RPMI7951 (cell line): ENCODE measurements around the gene AKAP6. TPM values are rescaled to one million over a fixed set of nuclear protein-coding genes. Genes with fewer than 3 reads are reported as not detected.

Experiments used
- DNase-seq: peaks from one replicate; pipeline ENCODE4 v3.0.0-alpha.2; 2012; ENCODE audit warnings: low read depth
- total RNA-seq: library from RNA; depleted of rRNA; stranded (reverse); fragments of >200 nt; shearing (Covaris generic); gene quantifications from 2 replicates; pipeline ENCODE4 v1.2.3, GENCODE V29; 2014; rRNA removed

Gene AKAP6, protein sequence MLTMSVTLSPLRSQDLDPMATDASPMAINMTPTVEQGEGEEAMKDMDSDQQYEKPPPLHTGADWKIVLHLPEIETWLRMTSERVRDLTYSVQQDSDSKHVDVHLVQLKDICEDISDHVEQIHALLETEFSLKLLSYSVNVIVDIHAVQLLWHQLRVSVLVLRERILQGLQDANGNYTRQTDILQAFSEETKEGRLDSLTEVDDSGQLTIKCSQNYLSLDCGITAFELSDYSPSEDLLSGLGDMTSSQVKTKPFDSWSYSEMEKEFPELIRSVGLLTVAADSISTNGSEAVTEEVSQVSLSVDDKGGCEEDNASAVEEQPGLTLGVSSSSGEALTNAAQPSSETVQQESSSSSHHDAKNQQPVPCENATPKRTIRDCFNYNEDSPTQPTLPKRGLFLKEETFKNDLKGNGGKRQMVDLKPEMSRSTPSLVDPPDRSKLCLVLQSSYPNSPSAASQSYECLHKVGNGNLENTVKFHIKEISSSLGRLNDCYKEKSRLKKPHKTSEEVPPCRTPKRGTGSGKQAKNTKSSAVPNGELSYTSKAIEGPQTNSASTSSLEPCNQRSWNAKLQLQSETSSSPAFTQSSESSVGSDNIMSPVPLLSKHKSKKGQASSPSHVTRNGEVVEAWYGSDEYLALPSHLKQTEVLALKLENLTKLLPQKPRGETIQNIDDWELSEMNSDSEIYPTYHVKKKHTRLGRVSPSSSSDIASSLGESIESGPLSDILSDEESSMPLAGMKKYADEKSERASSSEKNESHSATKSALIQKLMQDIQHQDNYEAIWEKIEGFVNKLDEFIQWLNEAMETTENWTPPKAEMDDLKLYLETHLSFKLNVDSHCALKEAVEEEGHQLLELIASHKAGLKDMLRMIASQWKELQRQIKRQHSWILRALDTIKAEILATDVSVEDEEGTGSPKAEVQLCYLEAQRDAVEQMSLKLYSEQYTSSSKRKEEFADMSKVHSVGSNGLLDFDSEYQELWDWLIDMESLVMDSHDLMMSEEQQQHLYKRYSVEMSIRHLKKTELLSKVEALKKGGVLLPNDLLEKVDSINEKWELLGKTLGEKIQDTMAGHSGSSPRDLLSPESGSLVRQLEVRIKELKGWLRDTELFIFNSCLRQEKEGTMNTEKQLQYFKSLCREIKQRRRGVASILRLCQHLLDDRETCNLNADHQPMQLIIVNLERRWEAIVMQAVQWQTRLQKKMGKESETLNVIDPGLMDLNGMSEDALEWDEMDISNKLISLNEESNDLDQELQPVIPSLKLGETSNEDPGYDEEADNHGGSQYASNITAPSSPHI (N-terminal part only)
- total RNA-seq, result 1.6 and 3.0 TPM in 2 replicates

DNA sequence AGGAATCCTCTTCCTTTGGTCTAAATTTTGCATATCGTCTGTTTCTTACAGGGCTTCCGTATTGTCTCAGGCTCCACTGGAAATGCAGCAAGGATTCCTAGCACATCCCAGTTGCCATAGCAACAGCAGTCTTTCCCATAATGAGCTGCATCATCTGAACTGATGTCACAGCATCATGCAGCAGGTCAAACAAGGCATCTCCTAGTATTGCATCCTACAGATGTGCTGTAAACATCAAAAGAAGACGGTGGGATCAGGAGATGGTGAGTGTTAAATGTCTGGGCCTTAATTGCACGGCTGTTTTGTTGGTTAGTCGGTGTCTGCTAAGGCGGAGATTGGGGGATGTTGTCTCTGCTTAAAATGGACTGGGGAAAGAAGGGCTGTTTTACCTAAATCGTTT lies at the start of gene AKAP6:
AKAP6 (plus strand) TSS at position 153 of the 400 bp plus-strand sequence. CDS start 104,196 bp downstream, outside the sequence.
- no peak for DNase-seq

- DNase-seq, result no peak
Measured at GRCh38 chr14:32286602-32287001, 42.5 kb upstream of the AKAP6 start.

- no peak for DNase-seq
Measured at GRCh38 chr14:32296366-32296765, 32.7 kb upstream of the AKAP6 start.

DNA sequence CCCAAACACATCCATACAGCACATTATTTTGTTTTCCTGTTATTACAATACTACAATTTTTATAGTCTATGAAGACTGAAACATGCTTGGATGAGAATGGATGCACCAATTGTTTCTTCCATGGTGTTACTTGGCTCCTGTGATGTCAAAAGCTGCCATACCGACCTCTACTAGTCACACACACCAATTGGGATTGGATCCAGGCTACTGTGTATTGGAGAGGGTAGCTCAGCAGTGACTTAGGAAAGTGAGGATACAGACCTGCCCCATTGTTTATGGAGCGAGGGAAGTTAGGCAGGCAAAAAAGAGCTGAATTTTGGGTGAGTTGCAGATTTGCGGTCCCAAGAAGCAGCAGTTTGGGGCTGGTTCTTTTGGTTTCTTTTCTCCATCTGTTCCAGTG lies 30.8 kb upstream of the AKAP6 start:
- DNase-seq, result no peak

GRCh38 chr14:32300136-32300535 lies 29.0 kb upstream of the AKAP6 start:
- DNase-seq, result no peak

- DNase-seq, result no peak
Measured at GRCh38 chr14:32303865-32304264, 25.2 kb upstream of the AKAP6 start.

GRCh38 chr14:32304296-32304695 lies 24.8 kb upstream of the AKAP6 start:
- no peak for DNase-seq

DNA sequence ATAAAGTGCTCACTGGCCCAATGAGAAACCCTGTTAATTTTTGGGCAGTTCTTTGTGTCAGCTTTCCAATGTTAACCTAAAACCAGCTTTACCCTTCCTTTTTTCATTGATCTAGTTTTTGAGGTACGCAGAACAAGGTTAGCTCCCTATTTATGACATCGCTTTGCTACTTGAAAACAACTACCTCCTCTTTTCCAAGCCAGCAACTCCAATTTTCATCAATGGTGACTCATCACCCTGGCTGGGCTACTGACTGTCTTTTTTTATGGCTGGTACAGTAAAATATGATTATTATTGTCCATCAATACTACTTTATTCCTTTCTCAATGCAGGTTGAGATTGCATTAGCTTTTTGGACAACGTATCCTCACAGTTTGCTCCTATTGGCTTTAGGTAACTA lies 22.5 kb upstream of the AKAP6 start:
- no peak for DNase-seq

DNA sequence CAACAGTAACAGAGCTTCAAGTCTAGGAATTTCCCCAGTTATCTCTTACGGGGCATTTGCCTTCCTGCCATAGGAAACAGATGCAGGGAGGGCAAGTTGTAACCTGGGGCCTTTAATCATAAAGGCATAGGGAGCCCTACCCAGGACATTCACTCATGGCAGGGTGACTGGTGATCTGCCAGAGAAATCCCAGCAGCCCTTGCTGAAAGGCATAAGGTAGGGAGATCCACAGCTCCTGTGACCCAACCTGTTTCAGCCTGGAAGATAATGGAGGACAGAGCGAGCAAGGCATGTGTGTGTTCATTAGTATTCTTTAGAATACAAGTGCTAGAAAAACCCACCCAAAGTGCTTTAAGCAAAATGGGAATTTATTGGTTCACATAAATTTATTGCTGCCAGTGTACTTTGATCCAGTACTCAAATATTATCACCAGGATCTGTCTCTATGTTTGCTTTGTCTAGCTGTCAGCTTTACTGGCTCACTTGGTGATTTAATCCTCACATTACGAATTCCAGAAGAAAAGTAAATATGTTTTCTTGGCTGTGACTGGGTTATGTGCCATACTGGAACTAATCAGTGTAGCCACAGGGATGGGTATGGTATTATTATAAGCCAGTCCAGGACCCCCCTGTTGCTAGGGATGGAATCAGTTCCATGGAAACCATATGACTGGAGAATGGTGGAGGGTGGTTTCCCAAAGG lies 21.1 kb upstream of the AKAP6 start:
- no peak for DNase-seq

GRCh38 chr14:32310876-32311275 lies 18.2 kb upstream of the AKAP6 start:
- DNase-seq, result no peak

DNA sequence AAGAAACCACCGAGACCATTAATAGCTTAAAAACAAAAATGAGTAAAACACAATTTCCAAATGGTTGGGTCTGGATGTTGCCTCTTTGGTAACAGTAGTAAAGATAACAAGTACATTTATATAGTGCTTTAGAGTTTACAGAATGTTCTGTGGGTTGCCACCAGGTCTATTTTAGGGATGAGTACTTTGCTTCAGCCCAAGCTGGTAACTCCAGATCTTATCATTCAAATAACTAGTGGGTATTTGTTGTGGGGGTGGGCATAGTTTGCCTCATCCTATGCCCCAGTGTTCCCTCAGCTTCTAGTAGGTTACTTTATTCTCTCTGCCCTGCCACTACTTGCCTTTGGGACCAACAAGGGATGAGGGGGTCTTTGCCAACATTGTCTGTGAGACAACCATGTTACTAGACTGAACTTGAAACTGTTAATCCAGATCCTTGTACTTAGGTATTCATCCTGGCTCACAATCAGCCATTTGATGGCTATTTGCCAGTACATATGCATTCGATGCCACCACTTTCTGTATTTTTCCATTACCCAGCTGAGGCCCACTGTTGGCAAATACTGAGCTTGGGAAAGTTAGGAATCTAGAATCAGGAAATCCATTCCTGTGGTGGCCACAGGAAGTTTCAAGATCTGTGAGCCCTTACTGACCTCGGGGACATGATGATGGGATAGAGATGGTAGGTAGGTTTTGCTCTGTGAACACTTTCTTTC lies 17.6 kb upstream of the AKAP6 start:
- peak; percentile 7 for DNase-seq

- no peak for DNase-seq
Measured at GRCh38 chr14:32312010-32312331, 17.1 kb upstream of the AKAP6 start.

DNA sequence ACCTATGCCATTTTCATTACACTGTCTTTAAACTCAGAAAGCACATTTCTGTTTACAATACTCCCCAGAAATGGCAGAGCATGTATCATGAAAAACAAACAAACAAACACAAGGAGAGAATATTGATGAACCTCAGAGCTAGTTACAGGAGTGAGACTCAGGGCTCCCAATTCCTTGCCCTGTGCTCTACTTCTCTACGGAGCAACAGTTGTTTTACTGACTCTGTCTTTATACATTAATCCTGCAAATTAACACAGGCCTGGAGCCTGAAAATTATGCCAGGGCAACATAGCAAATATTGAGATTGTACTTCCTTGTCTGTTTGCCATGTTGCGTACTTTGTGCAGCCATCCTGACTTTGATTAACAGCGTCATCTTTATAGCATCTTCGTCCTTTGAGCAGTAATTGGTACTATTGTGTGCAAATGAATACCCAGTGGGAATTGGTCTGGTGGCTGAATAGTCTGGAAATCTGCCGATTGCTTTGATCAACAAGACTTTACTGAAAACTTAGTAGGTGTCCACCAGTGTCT lies 15.2 kb upstream of the AKAP6 start:
- DNase-seq, result no peak

- no peak for DNase-seq
Measured at GRCh38 chr14:32318087-32318795, 10.9 kb upstream of the AKAP6 start.

DNA sequence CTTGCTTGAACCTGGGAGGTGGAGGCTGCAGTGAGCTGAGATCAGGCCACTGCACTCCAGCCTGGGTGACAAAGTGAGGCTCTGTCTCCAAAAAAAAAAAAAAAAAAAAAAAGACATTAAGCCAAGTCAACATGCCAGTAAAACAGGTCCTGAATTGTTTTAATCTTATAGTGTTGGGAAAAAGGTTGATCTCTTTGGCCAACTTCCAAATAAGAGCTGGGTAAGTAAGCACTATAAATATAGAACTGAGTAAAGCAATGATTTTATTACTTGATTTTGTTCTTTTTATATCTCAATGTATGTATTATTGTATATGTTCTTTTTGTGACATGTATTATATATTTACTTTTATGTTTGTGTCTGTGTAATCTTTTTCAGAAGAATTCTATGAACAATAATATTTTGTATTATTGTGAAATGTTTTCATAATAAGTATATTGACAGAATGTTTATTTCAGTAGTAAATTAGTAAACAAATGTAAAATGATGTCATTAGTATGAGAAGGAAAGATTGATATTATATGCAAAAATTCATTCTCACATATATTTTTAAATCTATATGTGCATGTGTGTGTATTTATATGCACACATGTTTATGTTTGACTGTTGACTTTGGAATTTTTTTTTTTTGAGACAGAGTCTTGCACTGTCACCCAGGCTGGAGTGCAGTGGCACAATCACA lies 9.6 kb upstream of the AKAP6 start:
- peak; percentile 10 for DNase-seq

DNA sequence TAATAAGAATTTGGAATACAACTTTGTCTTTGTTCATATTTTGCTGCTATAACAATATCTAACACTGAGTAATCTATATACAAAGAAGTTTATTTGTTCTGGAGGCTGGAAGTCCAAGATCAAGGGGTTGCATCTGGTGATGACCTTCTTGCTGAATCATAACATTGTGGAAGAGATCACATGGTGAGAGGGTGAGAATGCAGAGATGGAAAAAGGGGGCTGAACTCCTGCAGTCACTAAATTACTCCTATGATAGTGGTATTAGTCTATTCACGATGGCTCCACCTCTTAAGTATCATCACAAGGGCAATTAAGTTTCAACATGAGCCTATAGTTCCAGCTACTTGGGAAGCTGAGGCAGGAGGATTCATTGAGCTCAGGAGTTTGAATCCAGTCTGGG lies 4.5 kb upstream of the AKAP6 start:
- DNase-seq, result no peak

GRCh38 chr14:32327255-32327961 lies 1.7 kb upstream of the AKAP6 start:
- no peak for DNase-seq

- DNase-seq, result no peak
Measured at GRCh38 chr14:32329690-32330285, 690 bp downstream of the AKAP6 start.
